Kidney tubule cell (primary cell): ENCODE measurements around the gene NALF2.

Experiments
- DNase-seq: peaks from one replicate; pipeline ENCODE4 v3.0.0-alpha.2; 2018; ENCODE audit warnings: low spot score

NALF2 gene

DNA sequence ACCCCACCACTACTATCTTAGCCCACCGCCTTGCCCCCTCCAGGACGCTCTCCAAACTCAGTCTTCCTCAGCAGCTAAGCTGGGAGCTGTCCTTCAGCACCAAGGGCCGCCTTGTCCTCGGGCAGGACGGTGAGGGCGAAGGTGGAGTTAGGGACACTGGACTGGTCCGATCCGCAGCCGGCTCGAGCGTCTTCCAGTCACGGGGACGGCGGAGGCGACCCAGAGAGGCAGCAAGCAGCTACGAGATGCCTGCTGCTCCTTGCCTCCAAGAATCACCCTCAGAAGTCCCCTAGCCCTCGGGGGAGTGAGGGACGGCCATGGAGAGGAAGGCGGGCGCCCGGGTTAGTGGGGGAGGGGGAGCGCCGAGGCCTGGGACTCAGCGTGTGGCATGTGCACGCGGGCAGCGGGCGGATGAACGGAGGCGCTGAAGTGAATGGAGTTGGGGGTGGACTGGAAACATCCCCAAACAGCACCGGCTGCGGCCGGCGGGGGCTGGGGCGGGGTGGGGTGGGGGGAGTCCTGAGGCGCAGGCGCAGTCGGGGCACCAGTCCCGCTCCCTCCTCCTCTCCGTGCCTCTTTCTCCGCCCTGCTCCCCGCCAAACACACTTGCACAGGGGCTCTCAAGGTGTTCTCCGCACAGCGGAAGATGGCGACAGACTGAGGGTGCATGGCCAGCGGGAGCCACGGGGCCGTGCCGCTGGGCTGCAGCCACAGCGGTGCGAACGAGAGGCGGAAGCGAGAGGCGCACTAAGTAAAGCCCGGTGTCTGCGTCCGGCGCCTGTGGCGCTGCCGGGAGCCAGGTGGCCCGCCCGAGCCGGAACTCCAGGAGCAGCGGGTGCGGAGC, at the start of gene NALF2:
NALF2 (plus strand) TSS at position 545 of the 844 bp plus-strand sequence. CDS start 957 bp downstream, outside the sequence.
- peak; percentile 69 for DNase-seq

DNA sequence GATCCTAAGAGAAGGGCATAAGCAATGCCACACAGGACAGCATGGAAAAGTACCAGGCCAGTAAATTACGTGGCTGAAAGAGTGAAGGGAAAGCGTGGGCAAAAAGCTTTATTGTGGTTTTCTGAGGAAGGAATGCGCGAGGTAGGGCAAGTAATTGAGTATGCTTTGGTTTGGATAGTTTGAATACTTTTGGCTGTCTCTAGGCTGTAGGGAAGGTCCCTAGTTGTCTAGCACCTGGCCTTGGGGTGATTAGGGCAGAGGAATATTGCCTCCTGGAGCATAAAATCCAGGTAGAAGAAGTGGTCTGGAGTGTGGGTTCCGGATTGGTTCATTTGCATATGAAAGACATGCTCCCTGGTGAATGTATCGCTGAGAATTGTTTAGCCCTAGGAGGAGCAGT, 46.4 kb upstream of the NALF2 start:
- no peak for DNase-seq

DNA sequence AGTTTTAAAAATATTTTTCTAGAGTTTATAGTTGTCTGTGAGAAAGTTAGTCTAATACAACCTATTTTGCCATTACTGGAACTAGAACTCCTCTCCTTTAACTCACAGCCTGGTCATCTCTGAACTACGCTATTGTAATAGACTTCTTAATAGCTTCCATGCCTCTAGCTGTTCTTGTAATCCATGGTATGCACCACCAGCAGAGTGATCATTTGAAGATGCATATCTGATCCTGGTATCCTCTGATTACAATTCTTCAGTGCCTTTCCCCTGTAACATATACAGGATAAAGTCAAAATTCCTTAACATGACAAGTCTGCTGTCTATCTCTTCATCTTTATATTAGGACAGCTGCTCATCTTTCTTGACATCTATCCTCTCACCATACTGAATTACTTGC, 37.6 kb upstream of the NALF2 start:
- no peak for DNase-seq

DNA sequence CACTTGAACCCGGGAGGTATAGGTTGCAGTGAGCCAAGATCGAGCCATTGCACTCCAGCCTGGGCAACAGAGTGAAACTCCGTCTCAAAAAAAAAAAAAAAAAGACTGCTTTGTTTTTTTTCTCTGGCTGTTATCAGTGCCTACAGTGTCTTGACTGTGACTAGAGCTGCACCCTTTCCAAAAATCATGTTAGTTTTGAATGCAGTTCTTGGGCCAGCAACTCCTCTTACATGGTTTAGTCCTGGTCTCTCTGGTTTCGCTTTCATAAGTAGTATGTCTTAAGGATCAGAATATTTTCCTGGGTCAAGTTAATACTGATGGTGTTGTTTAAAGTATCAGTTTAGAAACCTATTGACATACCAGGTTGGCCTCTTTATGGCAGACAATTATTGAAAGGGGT, 34.2 kb upstream of the NALF2 start:
- no peak for DNase-seq

DNA sequence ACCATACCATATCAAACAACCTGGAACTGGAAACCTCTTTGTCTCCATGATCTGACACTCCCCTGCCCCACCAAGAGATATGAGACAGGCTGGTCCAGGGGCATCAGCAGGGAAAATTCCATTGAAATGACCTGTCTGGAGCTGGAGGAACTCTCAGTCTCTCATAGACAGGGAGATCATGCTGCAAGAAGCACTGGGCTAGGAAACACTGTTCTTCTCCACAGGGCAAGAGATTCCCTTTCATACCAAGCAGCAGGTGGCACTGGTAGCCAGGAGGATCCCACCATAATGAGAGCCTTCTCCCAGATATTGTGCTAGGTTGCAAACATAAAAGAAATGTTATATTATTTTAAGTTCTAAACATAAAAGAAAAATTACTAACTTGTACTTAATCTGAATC, 14.5 kb upstream of the NALF2 start:
- DNase-seq: no peak

DNA sequence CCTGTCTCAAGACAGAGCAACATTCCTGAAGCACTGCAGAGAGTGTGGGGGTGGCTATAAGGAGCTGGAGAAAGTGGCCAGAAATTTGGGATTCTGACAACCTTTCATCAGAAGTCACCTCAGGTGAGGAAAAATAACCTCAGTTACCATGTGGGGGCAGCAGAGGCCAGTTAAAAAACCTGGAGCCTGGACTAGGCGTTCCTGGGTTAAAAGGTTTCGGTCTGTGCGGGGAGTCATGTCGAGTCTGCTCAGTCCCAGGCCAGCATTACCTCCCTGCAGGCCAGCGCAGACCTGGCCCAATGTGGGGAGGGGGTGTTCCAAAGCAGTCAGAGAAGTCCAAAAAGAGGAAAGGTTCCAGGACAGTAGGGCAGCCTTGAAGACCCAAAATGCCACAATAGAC, 10.9 kb upstream of the NALF2 start:
- DNase-seq: peak; percentile 39

DNA sequence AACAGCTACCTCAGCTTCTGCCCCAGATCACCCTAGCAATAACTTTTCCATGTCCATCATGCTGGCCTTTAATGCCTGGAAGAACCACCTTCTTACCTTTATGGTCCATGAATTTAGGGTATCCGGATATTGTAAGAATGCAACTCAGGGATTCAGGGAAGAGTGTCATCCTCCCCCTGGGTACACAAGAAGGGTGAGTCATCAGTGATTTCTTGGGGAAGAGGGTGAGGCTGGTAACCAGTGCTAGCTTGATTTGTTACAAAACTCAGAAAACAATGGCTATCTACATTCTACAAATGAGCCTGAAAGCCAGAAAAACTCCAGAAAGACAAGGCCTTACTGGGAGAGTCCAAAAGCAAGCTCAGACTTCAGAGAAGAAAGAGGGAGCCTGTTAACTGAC, 10.4 kb upstream of the NALF2 start:
- peak; percentile 33 for DNase-seq

DNA sequence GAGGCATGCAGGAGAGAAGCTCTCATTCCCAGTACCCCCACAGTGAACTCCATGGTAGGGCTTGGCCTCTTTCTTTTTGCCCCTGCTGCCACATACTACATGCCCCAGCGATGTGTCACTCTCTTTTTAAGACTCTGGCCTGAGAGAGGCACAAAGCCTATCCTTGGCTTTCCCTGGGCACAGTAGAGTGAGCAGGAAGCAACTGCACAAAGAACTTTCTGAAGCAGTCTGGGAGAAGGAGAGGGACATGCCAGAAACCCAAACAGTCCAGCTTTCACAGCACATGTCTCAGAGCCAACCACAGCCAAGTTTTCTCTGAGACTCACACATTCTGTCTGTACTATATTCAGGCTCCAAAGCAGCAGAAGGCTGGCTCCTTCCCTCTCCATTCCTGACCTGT, 7.9 kb upstream of the NALF2 start:
- DNase-seq: peak; percentile 68

DNA sequence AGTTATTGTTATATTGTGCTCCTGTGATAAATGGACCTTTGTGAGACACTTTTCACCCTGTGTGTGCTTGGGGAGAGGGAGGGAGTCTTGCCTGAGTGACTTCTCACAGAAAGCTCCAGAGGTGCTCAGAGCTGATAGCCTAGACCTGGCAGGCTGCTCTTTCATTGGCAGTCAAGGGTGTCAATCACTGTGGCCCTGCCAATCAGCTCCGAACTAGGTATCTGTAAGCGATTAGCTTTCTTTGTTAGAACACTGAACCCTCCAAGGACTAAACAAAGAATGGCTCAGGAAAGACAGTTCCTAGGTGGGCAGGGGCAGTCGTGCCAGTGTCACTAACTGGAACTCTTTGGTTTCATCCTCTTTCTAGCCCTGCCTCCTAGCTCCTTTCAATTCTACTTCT, 2.7 kb upstream of the NALF2 start:
- DNase-seq: peak; percentile 52

DNA sequence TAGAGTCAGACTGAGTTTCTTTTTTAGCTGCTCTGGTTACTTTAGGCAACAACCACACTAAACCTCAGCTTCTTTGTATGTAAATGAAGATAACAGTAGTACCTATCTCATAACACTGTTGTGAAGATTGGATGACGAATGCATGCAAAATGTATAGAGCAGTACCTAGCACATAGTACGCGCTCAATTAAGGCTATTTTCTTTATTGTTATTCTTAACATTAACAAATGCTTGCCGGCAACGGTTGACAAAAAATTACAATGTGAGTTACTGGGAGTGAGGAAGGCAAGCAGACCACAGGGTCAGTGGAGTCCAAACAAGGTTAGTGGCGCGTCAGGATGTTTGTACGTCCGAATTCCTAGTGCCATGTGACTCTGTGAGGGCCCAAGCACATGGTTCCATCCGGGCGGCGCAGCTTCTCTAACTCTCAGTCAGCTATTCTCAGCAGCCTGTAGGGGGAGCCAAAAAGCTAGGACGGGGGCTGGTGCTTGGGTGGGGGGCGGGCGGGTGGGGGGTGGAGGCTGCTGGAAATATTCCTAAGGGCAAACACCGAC, 821 bp upstream of the NALF2 start:
- peak; percentile 60 for DNase-seq

DNA sequence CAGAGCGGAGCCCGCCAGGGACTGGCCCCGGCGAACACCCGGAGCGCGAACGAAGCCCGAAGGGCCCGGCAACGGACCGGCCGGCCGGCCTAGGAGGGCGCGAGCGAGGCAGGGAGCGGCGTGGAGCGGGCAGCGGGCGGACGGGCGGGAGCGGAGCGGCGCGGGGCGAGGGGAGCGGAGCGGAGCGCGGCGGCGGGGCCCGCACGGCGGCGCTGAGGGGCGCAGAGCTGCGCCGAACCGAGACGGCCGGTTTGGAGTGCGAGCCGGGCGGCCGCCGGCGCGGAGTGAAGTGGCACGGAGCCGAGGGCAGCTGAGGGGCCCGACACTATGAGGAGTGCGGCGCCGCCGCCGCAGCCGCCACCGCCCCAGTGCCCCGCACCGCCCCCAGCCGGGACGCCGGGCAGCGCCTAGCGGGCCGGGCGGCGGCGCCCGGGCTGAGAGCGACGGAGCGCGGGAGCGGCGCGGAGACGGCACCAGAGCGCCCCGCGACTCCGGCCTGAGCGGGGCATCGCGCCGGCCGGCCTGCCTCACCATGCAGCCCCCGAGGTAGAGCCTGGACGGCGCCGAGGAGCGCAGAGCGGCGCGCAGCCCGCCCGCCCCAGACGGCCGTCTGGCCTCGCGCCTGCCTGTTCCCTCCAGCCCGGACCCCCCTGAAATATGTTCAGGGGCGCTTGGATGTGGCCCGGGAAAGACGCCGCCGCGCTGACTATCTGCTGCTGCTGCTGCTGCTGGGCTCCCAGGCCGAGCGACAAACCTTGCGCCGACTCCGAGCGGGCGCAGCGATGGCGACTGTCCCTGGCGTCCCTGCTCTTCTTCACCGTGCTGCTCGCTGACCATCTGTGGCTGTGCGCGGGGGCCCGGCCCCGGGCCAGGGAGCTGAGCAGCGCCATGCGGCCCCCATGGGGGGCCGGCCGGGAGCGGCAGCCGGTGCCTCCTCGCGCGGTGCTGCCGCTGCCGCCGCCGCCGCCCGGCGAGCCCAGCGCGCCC, 793 bp downstream of the NALF2 start:
- DNase-seq: no peak

DNA sequence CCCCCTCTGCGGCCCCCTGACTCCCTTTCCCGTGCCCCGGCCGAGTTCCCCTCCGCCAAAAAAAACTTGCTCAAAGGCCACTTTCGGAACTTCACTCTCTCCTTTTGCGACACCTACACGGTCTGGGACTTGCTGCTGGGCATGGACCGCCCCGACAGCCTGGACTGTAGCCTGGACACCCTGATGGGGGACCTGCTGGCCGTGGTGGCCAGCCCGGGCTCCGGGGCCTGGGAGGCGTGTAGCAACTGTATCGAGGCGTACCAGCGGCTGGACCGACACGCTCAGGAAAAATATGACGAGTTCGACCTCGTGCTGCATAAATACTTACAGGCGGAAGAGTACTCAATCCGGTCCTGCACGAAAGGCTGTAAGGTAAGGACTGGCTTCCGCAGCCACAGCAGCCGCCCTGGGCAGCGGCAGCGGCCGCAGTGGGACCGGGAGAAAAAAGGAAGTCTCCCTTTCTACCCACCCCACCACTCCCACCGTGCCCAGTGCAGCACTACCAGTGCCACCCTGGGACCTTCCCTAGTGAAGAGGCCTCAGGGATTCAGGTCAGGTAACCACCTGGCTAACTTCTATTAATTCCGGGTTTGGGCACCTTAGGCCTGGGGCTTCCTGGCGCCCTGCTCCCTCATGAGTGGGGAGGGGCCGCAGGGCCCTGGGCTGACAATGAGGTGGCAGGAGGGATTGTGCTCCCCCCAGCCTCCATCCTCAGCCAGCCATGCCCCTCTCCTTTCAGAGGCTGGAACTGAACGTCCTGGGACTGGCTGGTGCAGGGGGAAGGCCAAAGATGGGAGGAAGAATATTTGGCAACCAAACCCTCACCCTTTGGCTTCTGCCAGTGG, 1.9 kb downstream of the NALF2 start:
- DNase-seq: no peak

DNA sequence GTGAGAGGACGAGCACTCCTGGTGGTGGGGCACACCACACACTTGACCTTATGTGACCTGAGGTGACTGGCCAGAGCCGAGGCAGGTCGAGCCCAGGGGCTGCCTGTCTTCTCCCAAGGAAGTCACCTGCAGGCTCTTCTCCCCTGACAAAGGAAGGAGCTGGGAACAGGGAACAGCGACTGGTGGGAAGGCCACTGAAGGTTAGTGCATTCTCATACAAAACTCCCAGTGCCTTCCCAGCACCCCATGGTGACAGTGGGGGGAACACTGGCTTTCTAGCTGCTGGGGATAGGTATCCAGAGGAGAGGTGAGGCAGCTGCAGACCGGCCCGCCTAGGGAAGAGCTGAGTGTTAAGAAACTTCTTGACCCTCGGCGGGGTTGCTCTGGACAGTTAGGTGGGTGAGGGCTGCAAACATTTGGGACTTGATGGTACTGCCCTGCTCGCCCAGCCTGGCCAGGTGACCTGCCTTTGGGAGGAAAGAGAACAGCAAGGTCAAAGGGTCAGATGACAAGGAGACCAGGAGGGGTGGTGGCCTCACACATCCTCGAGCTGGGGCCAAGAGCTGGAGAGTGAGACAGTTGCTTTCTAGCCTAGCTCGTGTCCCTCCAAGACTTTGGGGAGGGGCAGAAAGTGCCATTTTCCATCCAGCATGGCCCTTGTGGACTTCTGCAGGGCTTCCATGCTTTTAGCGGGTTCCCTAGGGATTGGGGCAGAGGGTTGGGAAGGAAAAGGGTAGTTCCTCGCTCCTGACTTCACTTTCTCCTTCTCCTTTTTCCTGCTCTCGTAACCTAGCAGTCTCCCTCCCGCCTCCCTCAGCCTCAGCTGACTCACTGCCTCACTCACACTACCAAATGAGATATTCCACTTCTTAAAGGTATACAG, 2.7 kb downstream of the NALF2 start:
- DNase-seq: peak; percentile 39

DNA sequence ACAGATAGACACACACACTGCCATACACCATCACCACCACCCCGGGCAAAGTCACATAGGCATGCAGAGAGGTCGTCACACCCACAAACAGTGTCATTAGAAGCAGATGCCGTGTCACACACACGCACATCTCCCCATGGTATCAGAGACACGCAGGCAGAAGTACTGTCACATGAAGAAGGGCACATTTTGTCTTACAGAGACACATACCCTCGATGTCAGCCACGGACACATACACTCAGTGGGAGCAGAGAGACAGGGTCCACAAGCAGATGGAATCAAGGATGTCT, 3.3 kb downstream of the NALF2 start:
- no peak for DNase-seq

DNA sequence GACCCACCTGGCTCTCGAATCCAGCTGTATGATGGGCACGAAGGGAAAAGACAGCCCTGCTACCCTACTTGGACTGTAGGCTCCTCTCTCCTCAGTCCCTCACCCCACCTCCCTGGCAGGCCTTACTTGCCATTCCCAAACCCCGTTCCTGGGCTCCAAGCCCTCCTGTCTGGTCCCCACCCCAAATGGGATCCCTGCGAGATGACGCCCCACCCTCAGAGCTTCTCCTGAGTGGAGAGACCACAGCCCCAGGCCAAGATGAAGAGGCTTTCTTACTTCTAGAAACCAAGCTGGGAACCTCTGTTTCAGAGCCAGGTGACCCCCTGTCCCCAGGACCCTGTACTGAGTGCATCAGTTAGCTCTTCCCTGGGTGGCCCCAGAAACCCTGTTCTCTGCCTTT, 4.5 kb downstream of the NALF2 start:
- DNase-seq: no peak

DNA sequence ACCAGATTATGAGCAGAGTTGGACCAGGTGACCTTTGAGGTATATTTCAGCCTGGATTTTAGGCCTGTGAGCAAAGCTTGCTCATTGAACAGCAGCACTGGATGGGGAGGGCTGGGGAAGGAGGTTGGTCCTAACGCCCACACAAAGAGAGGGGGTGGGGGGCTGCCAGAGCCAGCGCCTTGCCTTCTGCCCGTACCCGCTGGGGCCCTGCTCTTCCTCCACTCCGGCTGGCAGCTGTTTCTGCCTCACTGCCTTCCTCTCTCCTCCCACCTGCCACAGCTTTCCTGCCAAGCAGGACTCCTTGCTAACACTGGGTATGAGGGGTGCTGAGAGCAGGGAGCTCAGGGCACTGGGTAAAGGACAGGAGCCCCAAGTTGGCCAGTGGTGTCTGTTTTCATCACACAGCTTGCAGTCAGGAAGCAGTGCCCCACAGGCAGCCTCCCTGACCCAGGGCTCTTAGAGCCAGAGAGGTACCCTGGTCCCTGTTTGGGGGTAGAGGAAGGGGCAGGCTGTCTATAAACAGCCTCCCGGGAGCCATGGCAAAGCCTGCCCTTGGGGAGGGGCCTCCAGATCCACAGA, 6.1 kb downstream of the NALF2 start:
- DNase-seq: no peak

DNA sequence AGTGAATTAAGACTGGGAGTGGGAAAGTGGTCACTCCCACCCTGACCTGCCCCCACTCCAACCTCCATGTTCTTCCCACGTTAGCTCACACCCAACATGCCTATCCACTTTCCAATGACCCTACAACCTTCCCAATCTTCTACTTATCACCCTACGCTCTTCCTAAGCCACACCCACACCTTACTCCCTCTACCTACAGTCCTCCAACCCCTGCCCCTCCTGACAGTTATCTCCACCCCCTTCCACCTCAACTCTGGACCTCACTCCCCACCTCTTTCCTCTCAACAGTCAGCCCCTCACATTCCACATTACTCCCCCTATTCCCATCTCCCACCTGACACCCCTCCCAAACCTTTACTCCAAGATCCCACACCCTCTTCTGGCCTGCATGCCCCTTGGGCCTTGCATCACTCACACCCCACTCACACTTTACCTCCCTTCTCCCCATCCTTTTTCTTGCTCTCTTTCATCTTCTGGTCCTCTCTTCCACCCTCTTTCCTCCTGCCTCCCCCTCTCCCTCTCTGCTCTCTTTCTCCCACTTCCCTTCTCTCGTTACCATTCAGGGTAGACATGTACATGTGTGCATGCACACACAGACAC, 6.9 kb downstream of the NALF2 start:
- no peak for DNase-seq

DNA sequence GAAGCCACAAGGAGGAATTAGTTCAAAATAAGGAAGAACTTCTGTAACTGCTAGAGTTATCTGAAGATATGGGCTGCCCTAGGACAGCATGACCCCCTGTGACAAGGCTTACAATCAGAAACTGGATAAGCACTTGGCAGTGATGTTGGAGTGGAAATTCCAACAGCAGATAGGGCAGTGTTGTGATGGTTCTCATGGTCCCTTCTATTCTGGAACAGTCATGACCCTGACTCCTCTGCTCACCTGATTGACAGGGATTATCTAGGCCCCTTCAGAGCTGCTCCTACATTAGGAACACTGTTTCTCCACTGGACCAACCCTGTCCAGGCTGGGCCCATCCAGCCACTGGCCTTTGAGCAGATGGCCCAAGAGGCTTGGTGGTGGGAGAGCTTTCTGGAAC, 17.9 kb downstream of the NALF2 start:
- no peak for DNase-seq

DNA sequence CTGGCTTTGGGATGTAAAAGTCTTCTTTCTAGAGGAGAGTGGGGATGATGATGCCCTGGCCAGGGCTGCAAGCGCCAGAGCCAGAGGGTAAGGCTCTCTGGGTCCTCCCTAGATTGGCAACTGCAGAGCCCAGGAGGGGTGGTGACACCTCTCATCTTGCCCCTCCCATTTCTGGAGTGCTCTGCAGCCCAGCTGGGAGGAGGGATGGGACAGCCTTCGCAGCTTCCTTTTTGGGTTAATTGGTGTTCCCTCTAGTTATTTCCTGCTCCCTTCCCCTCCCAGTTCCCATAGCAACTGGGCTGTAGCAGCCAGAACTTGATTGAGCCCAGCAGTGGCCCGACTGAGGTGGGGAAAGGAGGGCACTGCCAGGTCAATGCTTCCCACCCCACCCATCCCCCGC, 19.2 kb downstream of the NALF2 start:
- DNase-seq: no peak

DNA sequence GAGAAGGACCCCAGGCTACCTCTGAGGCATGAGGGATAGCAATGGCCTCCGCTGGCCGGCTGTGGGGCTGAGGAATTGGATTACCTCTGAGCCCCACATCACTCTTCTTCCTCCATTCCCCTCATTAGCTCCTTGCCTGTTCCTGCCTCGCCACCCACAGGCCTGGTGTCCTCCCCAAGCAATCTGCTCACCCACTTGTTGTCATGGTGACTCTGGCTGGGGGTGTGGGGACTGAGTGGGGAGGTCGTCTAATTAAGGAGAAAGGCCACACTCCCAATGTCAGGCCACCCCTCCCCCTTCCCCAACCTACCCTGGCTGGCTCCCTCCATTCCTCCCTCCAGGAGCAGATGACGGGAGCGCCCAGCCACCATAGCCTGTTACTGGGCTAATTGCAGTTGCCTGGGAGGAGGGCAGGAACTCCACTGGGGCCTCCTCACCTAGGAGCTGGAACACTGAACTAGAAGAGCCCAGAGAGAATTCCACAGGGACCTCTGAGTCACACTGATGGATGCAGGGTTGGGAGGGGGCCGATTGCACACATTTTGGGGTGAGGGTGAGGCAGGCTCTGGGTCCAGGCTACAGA, 20.7 kb downstream of the NALF2 start:
- DNase-seq: no peak
